Ammon's horn (tissue), 1 donor: Measurements from ENCODE around the gene CTLA4.
"Not testable (repeated sequence)": the region's sequence is repeated elsewhere in the genome, so short reads cannot be mapped to it uniquely, and the experiment has no call there.

Experiments used
- DNase-seq: peaks from one replicate; pipeline ENCODE4 v3.0.0-alpha.2; 2016; ENCODE audit warnings: low spot score

The CTLA4 gene

GRCh38 chr2:203857656-203858055, 9.9 kb upstream of the CTLA4 start:
- DNase-seq: no peak

- DNase-seq: no peak
These were observed 9.4 kb upstream of the CTLA4 start for GRCh38 chr2:203858176-203858575.

- DNase-seq: no peak
These were observed 8.4 kb upstream of the CTLA4 start for GRCh38 chr2:203859030-203859789.

GRCh38 chr2:203861197-203861596, 6.4 kb upstream of the CTLA4 start:
- no peak for DNase-seq

- no peak for DNase-seq
These were observed 6.0 kb upstream of the CTLA4 start for GRCh38 chr2:203861607-203862006.

- DNase-seq: no peak
These were observed 1.9 kb downstream of the CTLA4 start for GRCh38 chr2:203869223-203870042.

GRCh38 chr2:203870481-203870880, 2.9 kb downstream of the CTLA4 start:
- no peak for DNase-seq

GRCh38 chr2:203870941-203871340, 3.4 kb downstream of the CTLA4 start:
- DNase-seq: no peak

- no peak for DNase-seq
These were observed 3.9 kb downstream of the CTLA4 start for GRCh38 chr2:203871371-203871983.

- no peak for DNase-seq
These were observed 5.9 kb downstream of the CTLA4 start for GRCh38 chr2:203873461-203873860.

GRCh38 chr2:203873921-203874631, 6.5 kb downstream of the CTLA4 start:
- peak; percentile 22 for DNase-seq

GRCh38 chr2:203875471-203875870, 7.9 kb downstream of the CTLA4 start:
- DNase-seq: no peak

- DNase-seq: no peak
These were observed 8.8 kb downstream of the CTLA4 start for GRCh38 chr2:203876328-203876727.

GRCh38 chr2:203878063-203878462, 10.5 kb downstream of the CTLA4 start:
- DNase-seq: no peak

- no peak for DNase-seq
These were observed 13.1 kb downstream of the CTLA4 start for GRCh38 chr2:203880557-203881125.

- DNase-seq: not testable (repeated sequence)
These were observed 13.6 kb downstream of the CTLA4 start for GRCh38 chr2:203881185-203881584.

- no peak for DNase-seq
These were observed 15.0 kb downstream of the CTLA4 start for GRCh38 chr2:203882551-203882950.

GRCh38 chr2:203886661-203887151, 19.1 kb downstream of the CTLA4 start:
- no peak for DNase-seq

GRCh38 chr2:203887677-203888076, 20.1 kb downstream of the CTLA4 start:
- peak; percentile 81 for DNase-seq

GRCh38 chr2:203889542-203889941, 22.0 kb downstream of the CTLA4 start:
- DNase-seq: no peak

GRCh38 chr2:203889944-203890343, 22.4 kb downstream of the CTLA4 start:
- DNase-seq: no peak

- DNase-seq: no peak
These were observed 23.2 kb downstream of the CTLA4 start for GRCh38 chr2:203890733-203891132.
